ENCODE results near the gene DHRS9. TPM values are rescaled to one million over a fixed set of nuclear protein-coding genes. Genes with fewer than 3 reads are reported as not detected.

Gene DHRS9
- total and polyA plus RNA-seq, 9 of the 15 experiments (the other 6 are each of a cell fraction or from before 2014, with no cell fraction given), result 0.27 to 1.7 (median 0.69) TPM

DNA sequence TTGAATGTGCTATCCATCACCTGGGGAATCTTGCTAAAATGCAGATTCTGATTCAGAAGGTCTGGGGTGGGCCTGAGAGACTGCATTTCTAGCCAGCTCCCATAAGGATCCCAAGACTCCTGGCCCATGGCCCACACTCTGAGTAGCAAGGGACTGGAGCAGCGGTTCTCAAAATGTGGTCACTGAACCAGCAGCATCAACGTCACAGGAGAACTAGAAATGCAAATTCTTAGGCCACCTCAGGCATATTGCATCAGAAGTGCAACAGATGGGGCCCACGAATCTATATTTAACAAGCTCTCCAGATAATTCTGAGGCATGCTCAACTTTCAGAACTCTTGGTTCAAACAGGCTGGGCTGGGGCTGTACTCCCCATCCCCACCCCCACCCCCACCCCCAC lies 74.6 kb downstream of the DHRS9 start:
- Histone ChIP-seq H3K9me3 (replicated peaks; ENCODE audit: control insufficient read depth, insufficient read depth, low read depth, low read length) (no peaks in the 10 kb centered on the region), H3K4me1 (replicated peaks in 1 of 2; ENCODE audit: control insufficient read depth in 2 of 2, insufficient read depth in 2 of 2, low read length in 2 of 2) (peaks cover 0 to 7% of the 10 kb centered on the region in 2 experiments; a peak in 2 of 5 replicates), H4K20me1 (replicated peaks; ENCODE audit: control insufficient read depth, insufficient read depth, low read length) (no peaks in the 10 kb centered on the region), H3K79me2 (ENCODE audit: control insufficient read depth, insufficient read depth, low read length) (no peaks in the 10 kb centered on the region), H3K27me3 (ENCODE audit: control insufficient read depth in 2 of 2, insufficient read depth in 2 of 2, low read length in 2 of 2) (peaks cover 0 to 2% of the 10 kb centered on the region in 2 experiments; a peak in 1 of 5 replicates), H3K36me3 (ENCODE audit: control insufficient read depth, insufficient read depth, low read length) (no peaks in the 10 kb centered on the region), H3K27ac (ENCODE audit: extremely low read depth, low read depth, low read length) (no peak overlapping the region), H3K9me1 (ENCODE audit: control insufficient read depth, insufficient read depth, low read length) (no peaks in the 10 kb centered on the region), H3K9ac (ENCODE audit: insufficient read depth in 1 of 2, low read depth in 2 of 2, low read length in 2 of 2) (no peak overlapping the region), H2AFZ (ENCODE audit: low read depth, low read length) (no peak overlapping the region), H3K4me2 (ENCODE audit: insufficient read depth, low read length) (no peak overlapping the region), H3K4me3 (no peak overlapping the region)
- in situ Hi-C loops (cut with MboI), result no loop called here
- TF ChIP-seq, protein P1, sequence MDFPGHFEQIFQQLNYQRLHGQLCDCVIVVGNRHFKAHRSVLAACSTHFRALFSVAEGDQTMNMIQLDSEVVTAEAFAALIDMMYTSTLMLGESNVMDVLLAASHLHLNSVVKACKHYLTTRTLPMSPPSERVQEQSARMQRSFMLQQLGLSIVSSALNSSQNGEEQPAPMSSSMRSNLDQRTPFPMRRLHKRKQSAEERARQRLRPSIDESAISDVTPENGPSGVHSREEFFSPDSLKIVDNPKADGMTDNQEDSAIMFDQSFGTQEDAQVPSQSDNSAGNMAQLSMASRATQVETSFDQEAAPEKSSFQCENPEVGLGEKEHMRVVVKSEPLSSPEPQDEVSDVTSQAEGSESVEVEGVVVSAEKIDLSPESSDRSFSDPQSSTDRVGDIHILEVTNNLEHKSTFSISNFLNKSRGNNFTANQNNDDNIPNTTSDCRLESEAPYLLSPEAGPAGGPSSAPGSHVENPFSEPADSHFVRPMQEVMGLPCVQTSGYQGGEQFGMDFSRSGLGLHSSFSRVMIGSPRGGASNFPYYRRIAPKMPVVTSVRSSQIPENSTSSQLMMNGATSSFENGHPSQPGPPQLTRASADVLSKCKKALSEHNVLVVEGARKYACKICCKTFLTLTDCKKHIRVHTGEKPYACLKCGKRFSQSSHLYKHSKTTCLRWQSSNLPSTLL (IDR thresholded peaks at IDR 0.05), result no peak
- TF ChIP-seq CEBPG (CRISPR knock-in tag; IDR thresholded peaks at IDR 0.05), result no peak; the same call in 1 of the 2 replicates
- TF ChIP-seq CEBPG (tag; conservative IDR thresholded peaks at IDR 0.05 in 1 of 2, IDR thresholded peaks at IDR 0.05 in 1 of 2), result peak in 1 of 2 experiments; percentile 50; a peak in 1 of 4 replicates
- no peak for ATAC-seq
- WGBS (ENCODE audit: insufficient coverage, low coverage, missing lambda C conversion rate), result 24% methylated on average over 3 of the region's 3 CpGs
- ChIA-PET CTCF (ENCODE audit: low intra/inter-chr PET ratio) (no interaction called here), POLR2A (interaction anchor here (0.8 to 1.1 kb wide), 2 partner anchors 15 to 33 kb away, joined by 3 to 4 read pairs; no protein-coding TSS in a partner anchor)
- no TSS peak for BruUV-seq (replicated peaks)
- no peak for DNase-seq (ENCODE audit: extremely low read depth in 1 of 4, low spot score in 3 of 4)
- intact Hi-C loops (cut with micrococcal nuclease), result no loop called here
- no peak for FAIRE-seq

Other genes with a start within 250 kb of the DHRS9 start
- gene SPC25, start 179.1 kb upstream of the DHRS9 start, total RNA-seq (2014; rRNA removed), result 44.8 and 54.5 TPM in 2 replicates
- gene SPC25, start 179.1 kb upstream of the DHRS9 start, total RNA-seq (2014; rRNA removed; fragmentation: Illumina TruSeq; extraction: Trizol), result 56.5 and 66.3 TPM in 2 replicates
- gene SPC25, start 179.1 kb upstream of the DHRS9 start, total RNA-seq (2015; rRNA removed; fragmentation: Illumina TruSeq; extraction: Trizol), result 57.9 and 67.0 TPM in 2 replicates
- gene SPC25, start 179.1 kb upstream of the DHRS9 start, total RNA-seq (2021), result 53.4 and 62.3 TPM in 2 replicates
- gene SPC25, start 179.1 kb upstream of the DHRS9 start, polyA plus RNA-seq (2011; rRNA removed), result 59.9 and 77.4 TPM in 2 replicates
- 69.7 and 75.0 TPM in 2 replicates for gene SPC25, start 179.1 kb upstream of the DHRS9 start, polyA plus RNA-seq (2014; fragmentation: Illumina TruSeq; extraction: Trizol)
- gene SPC25, start 179.1 kb upstream of the DHRS9 start, polyA plus RNA-seq (2014; fragmentation: Nextera tagmentation; extraction: Ambion mirVana), result 100 to 1,000 TPM in 1 of 2 experiments, 10 to 100 TPM in 1; 87.6 to 100 TPM
- 60.9 and 76.0 TPM in 2 replicates for gene SPC25, start 179.1 kb upstream of the DHRS9 start, polyA plus RNA-seq (2014; rRNA removed)
- not detected in 2 replicates for gene G6PC2, start 168.3 kb upstream of the DHRS9 start, total RNA-seq (2014; rRNA removed)
- gene G6PC2, start 168.3 kb upstream of the DHRS9 start, total RNA-seq (2014; rRNA removed; fragmentation: Illumina TruSeq; extraction: Trizol), result not detected in 2 replicates
- gene G6PC2, start 168.3 kb upstream of the DHRS9 start, total RNA-seq (2015; rRNA removed; fragmentation: Illumina TruSeq; extraction: Trizol), result not detected in 2 replicates
- gene G6PC2, start 168.3 kb upstream of the DHRS9 start, total RNA-seq (2021), result 0.13 TPM in 1 of 2 replicates, not detected in the other
- 0.07 and 0.15 TPM in 2 replicates for gene G6PC2, start 168.3 kb upstream of the DHRS9 start, polyA plus RNA-seq (2011; rRNA removed)
- not detected in 2 replicates for gene G6PC2, start 168.3 kb upstream of the DHRS9 start, polyA plus RNA-seq (2014; fragmentation: Illumina TruSeq; extraction: Trizol)
- gene G6PC2, start 168.3 kb upstream of the DHRS9 start, polyA plus RNA-seq (2014; fragmentation: Nextera tagmentation; extraction: Ambion mirVana), result under 1 TPM in 1 of 2 experiments, not detected in 1; 0.03 TPM
- gene G6PC2, start 168.3 kb upstream of the DHRS9 start, polyA plus RNA-seq (2014; rRNA removed), result not detected in 2 replicates
- gene ABCB11, start 38.2 kb upstream of the DHRS9 start, total RNA-seq (2014; rRNA removed), result 0.08 and 0.23 TPM in 2 replicates
- 0.10 and 0.11 TPM in 2 replicates for gene ABCB11, start 38.2 kb upstream of the DHRS9 start, total RNA-seq (2014; rRNA removed; fragmentation: Illumina TruSeq; extraction: Trizol)
- gene ABCB11, start 38.2 kb upstream of the DHRS9 start, total RNA-seq (2015; rRNA removed; fragmentation: Illumina TruSeq; extraction: Trizol), result 0.30 and 0.51 TPM in 2 replicates
- gene ABCB11, start 38.2 kb upstream of the DHRS9 start, total RNA-seq (2021), result 0.18 and 0.25 TPM in 2 replicates
- gene ABCB11, start 38.2 kb upstream of the DHRS9 start, polyA plus RNA-seq (2011; rRNA removed), result 0.03 and 0.06 TPM in 2 replicates
- 0.09 and 0.10 TPM in 2 replicates for gene ABCB11, start 38.2 kb upstream of the DHRS9 start, polyA plus RNA-seq (2014; fragmentation: Illumina TruSeq; extraction: Trizol)
- gene ABCB11, start 38.2 kb upstream of the DHRS9 start, polyA plus RNA-seq (2014; fragmentation: Nextera tagmentation; extraction: Ambion mirVana), result under 1 TPM in 1 of 2 experiments, not detected in 1; 0.06 TPM
- gene ABCB11, start 38.2 kb upstream of the DHRS9 start, polyA plus RNA-seq (2014; rRNA removed), result 0.04 and 0.08 TPM in 2 replicates